Stimulated activated CD4-positive, alpha-beta T cell treated with anti-CD3 and anti-CD28 coated beads, Interleukin-4, amount 100 ng/mL, for 4 hours (primary cell): Measurements from ENCODE around the gene CYTH1.
"Not testable (repeated sequence)": the region's sequence is repeated elsewhere in the genome, so short reads cannot be mapped to it uniquely, and the experiment has no call there.

ENCODE experiments used
- DNase-seq, 2 experiments: peaks; one replicate each; pipeline ENCODE4 v3.0.0-alpha.2; 2020

CYTH1 gene

DNA sequence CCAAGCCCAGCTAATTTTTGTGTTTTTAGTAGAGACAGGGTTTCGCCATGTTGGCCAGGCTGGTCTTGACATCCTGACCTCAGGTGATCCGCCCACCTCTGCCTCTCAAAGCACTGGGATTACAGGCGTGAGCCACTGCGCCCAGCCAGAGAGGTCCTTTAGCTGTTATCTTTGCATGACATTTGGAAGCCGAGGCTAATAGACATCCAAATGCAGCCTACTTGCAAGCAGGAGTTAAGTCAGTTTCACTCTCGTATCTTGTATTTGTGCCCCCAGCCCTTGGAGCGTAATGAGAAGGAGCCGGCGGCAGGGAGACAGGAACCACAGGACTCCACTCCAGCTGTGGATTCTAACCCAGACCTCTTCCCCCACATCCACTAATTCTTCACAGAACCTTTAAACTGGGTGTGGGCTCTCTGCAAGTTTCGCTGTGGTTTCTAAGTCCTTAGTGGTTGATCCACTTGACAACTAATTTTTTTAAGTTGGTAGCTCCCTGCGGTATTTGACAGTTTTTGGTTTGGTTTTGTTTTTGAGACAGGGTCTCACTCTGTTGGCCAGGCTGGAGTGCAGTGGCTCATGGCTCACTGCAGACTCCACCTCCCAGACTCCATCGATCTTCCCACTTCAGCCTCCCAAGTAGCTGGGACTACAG lies 3.1 kb upstream of the CYTH1 start:
- DNase-seq: no peak

DNA sequence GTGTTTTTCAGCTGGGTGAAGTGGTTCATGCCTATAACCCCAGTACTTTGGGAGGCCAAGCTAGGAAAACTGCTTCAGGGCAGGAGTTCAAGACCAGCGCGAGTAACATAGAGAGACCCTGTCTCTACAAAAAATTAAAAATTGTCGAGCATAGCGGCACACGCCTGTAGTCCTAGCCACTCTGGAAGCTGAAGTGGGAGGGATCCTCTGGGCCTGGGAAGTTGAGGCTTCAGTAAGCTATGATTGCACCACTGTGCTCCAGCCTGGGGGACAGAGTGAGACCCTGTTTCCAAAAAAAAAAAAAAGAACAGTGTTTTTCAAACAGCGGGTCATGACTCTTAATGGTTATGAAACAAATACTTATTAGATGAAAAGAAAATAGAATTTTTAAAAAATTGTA lies 2.3 kb upstream of the CYTH1 start:
- no peak for DNase-seq

GRCh38 chr17:78783711-78784324 lies 1.7 kb upstream of the CYTH1 start:
- DNase-seq: no peak

DNA sequence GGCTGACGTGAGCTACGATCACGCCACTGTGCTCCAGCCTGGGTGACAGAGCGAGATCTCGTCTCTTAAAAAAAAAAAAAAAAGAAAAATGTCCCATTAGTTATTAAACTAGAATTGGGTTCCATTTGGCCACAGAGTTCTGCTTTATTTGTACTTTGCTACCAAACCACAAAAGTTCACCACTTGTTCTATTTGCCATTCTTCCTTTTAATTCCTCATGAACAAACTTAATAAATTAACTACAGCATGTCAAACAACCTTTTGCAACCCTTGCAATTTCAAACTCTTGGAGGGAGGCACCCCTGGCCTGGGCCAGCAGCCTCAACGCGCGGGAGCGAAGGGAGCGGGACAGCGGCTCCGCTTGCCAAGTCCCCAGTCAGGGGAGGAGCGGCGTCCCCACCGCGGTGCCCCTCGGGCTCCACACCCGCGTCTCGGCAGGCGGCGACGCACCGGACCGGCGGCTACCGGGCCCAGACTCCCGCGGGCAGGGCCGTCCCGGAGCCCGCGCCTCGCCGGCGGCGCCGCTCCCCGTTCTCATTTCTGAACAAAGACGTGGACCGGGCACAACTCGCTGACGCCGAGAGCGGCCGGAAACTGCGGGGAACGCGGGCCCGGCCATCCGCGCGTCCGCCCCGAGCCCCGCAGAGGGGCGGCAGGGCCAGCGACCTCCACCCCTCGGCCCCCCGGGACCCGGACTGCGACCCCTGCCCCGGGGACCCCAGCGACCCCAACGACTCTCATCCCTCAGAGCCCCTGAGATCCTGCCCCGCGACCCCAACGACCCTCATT lies 775 bp downstream of the CYTH1 start:
- DNase-seq: peak in 1 of 2 experiments; percentile 45

DNA sequence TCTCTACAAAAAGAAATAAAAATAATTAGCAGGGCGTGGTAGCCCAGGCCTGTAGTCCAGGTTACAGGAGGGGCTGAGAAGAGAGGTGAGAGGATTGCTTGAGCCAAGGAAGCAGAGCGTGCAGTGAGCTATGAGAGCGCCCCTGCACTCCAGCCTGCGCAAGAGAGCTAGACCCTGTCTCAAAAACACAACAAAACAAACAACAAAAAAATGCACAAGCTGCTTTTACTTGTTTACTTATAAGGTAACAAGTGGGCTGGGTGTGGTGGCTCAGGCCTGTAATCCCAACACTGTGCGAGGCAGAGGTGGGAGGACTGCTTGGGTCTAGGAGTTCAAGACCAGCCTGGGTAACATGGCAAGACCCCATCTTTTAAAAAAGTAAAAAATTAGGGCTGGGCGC lies 1.7 kb downstream of the CYTH1 start:
- DNase-seq: no peak

DNA sequence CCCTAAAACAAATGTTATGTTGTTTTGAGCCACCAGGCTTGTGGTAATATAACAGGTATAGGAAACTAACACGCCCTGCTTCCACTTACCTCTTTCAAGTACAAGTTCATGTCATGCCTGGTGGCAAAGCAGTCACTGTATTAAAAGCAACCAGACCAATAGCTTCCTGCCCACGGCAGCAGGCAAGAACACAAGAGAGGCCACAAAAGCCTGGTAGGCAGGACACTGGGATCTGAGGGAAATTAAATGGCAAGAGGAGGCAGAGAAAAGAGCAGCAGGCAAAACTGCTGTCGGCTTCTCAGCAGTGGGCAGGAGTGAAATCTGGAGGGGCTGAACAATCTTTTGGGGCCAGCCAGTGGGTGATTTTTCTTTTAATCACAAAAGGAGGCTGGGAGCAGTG lies 2.2 kb downstream of the CYTH1 start:
- DNase-seq: peak in 1 of 2 experiments; percentile 45

GRCh38 chr17:78779286-78779651 lies 2.8 kb downstream of the CYTH1 start:
- DNase-seq: not testable (repeated sequence)

DNA sequence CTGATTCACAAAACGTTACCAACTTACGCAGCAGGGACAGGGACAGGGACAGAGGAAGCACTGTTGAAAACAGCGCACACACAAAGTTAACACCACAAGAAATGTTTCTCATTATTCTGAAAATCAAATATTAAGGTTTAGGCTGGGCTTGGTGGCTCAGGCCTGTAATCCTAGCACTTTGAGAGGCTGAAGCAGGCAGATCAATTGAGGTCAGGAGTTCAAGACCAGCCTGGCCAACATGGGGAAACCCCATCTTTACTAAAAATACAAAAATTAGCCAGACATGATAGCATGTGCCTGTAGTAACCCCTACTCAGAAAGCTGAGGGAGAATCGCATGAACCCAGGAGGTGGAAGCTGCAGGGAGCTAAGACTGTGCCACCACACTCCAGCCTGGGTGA lies 4.2 kb downstream of the CYTH1 start:
- no peak for DNase-seq

GRCh38 chr17:78774956-78775571 lies 7.0 kb downstream of the CYTH1 start:
- DNase-seq: peak in 1 of 2 experiments; percentile 48

DNA sequence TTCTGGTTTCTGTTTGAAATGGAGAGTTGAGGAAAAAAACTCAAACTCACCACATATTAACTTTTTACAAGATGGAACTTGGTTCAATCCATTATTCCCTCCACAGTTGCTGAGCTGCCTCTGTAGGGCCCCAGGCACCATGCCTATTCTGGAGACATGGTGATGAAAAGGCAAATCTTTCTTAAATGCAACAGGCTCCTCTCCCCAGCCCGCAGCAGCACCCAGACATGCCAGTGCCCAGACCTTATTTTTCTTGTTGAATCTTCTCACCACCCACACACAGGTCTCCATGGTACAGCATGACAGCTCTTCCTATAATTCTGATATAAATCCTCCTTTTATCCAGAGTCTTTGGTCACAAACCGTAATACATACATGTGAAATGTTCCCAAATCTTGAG lies 7.6 kb downstream of the CYTH1 start:
- DNase-seq: no peak

- DNase-seq: no peak
Measured at GRCh38 chr17:78771758-78772382, 10.2 kb downstream of the CYTH1 start.

- no peak for DNase-seq
Measured at GRCh38 chr17:78769196-78769773, 12.8 kb downstream of the CYTH1 start.

DNA sequence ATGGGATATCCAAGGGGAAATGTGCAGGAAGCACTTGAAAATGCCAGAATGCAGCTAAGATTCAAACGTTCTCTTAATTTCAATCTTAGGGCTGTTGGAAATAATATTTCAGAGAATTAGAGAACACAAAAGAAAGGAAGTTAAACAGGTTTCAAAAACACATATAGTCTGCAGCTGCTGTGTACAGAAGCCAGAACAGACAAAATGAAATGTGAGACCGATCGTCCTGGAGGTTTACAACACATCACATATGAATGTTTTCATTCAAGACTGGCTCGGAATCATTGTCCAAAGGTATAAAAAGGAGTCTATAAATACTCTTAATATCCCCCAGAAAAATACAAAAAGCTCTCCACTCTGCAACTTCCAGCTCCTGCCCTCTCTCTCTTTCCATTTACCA lies 14.3 kb downstream of the CYTH1 start:
- no peak for DNase-seq

GRCh38 chr17:78766743-78767294 lies 15.3 kb downstream of the CYTH1 start:
- DNase-seq: no peak

- no peak for DNase-seq
Measured at GRCh38 chr17:78766225-78766624, 15.8 kb downstream of the CYTH1 start.

GRCh38 chr17:78765821-78766220 lies 16.3 kb downstream of the CYTH1 start:
- DNase-seq: no peak

DNA sequence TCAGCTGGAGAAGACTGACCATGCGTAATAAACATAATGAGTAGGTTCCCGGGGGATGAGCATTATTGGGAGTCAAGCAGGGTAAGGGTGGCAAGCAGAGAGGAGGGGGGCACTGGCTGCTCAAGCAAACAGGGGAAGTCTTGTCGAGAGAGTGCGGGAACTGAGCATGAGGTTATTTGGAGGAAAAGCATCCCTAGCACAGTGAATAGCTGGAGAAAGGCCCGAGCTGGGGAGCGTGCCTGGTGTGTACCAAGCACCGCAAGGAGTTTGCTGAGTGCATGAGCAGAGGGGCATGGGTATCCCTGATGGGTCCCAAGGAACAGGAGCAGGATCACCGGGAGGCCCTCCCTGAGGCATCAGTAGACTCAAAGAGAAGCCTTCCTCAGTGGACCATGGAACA lies 17.2 kb downstream of the CYTH1 start:
- no peak for DNase-seq

DNA sequence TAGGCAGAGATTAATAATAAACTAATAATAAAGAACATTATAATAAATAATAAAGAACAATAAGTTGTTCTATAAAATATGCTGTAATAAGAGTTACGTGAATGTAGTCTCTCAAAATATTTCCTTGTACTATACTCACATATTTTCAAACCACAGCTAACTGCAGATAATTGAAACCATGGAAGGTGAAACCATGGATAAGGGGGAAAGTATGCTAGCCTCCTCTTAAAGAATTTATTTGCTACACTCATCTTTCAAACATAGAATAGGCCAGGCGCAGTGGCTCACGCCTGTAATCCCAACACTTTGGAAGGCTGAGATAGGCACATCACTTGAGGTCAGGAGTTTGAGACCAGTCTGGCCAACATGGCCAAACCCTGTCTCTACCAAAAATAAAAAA lies 18.5 kb downstream of the CYTH1 start:
- DNase-seq: no peak

DNA sequence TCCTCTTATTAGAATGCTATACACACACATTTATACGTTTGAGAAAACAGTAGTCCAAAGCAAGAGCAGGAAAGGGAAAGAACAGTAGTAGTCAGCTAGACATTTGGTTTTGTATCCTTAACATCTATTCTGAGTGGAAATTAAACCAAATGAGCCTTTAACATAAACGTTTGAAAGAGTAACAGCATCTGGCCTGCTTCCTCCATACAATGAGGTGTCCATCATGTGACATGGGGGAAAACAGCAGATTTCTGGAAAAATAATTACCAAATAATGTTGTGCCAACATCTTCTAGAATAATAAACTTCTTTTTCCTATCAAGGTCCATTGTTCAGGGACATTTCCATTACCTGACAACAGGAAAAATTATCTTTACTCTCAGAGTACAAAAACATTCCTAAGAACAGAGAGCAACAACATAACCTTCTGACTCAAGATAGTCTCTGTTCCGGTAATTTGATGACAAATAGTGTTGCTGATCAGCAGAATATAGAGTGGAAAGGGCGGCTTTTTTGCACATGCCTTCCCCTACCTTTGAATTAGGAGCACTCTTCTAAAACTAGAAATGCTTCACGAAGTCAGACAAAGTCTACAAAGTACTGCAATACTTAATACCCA lies 20.2 kb downstream of the CYTH1 start:
- DNase-seq: no peak

- no peak for DNase-seq
Measured at GRCh38 chr17:78759969-78760352, 22.1 kb downstream of the CYTH1 start.

DNA sequence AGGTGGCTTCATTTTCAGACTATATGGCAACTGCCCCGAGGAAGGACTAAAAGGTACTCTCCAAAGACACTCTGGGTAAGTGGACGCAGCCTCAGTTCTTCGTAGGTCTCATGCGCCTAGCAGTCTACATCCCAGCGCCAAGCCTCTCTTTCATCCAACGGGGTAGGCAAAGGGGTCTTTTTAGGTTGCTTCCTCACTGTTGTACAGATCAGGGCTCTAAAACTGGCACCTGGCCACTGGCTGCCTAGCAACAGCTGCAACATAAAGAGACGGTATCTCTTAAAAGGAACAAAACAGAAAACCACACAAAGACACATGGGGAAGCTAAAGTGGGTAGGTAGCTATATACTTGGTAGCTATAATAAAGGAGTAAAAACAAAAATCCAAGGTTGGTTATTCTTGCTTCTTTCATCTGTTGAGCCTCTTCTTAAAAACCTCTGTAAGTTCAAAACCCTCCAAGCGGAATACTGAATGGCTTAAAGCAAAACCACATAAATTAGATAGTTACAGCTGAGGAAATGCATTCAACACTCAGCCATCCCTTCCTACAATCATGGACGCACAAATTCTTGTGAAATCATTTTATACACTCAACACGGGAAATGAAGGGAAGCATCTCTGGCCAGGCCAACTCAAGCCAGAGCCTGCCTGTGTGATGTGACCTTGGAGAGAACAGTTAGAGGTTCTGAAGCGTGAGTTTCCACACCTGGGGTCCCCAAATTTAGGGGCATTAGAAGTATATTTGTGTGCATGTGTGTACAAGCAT lies 22.7 kb downstream of the CYTH1 start:
- peak; percentile 41 to 63 for DNase-seq
